Osteoblast (primary cell): ENCODE results near the gene MAPK8IP3. TPM values are rescaled to one million over a fixed set of nuclear protein-coding genes. Genes with fewer than 3 reads are reported as not detected.

Source experiments
- DNase-seq: peaks from one replicate; pipeline ENCODE4 v3.0.0; 2011; ENCODE audit warnings: low spot score, mixed read lengths; ENCODE audit not compliant: insufficient read length; ENCODE audit errors: missing footprints
- H2AFZ ChIP-seq: 2 replicates; pipeline ENCODE4 v1.6.0; 2011; ENCODE audit warnings: mild to moderate bottlenecking, low read length
- H3K27ac ChIP-seq: 2 replicates; pipeline ENCODE4 v1.5.1; 2011; ENCODE audit warnings: mild to moderate bottlenecking, low read depth, low read length, moderate library complexity
- H3K27me3 ChIP-seq: 2 replicates; pipeline ENCODE4 v1.6.0; 2012; ENCODE audit warnings: mild to moderate bottlenecking, control low read depth, inconsistent platforms, low read length, moderate library complexity; ENCODE audit not compliant: insufficient read depth
- H3K36me3 ChIP-seq: 2 replicates; pipeline ENCODE4 v1.5.1; 2011; ENCODE audit warnings: mild to moderate bottlenecking, low read length, control low read depth, moderate library complexity; ENCODE audit not compliant: insufficient read depth
- H3K4me1 ChIP-seq: 2 replicates; pipeline ENCODE4 v1.5.1; 2011; ENCODE audit warnings: mild to moderate bottlenecking, low read length, control low read depth, moderate library complexity; ENCODE audit not compliant: insufficient read depth
- H3K4me2 ChIP-seq: 2 replicates; pipeline ENCODE4 v1.6.0; 2011; ENCODE audit warnings: mild to moderate bottlenecking, low read length; ENCODE audit not compliant: insufficient read depth
- H3K4me3 ChIP-seq: fragments of 200-600 bp; sonication (generic); 3 replicates; pipeline ENCODE4 v1.5.1; 2012; ENCODE audit warnings: mild to moderate bottlenecking, low read length, inconsistent platforms; ENCODE audit not compliant: insufficient read depth
- H3K79me2 ChIP-seq: 2 replicates; pipeline ENCODE4 v1.6.0; 2012; ENCODE audit warnings: mild to moderate bottlenecking, low read length, control low read depth, inconsistent platforms; ENCODE audit not compliant: insufficient read depth
- H3K9me3 ChIP-seq: 2 replicates; pipeline ENCODE4 v1.5.1; 2011; ENCODE audit warnings: low read depth, low read length, control low read depth
- H4K20me1 ChIP-seq: 2 replicates; pipeline ENCODE4 v1.6.0; 2012; ENCODE audit warnings: mild to moderate bottlenecking, low read length, control low read depth; ENCODE audit not compliant: insufficient read depth
- CTCF ChIP-seq: IDR thresholded peaks from 2 replicates; pipeline ENCODE4 v1.5.1; 2011; ENCODE audit warnings: mild to moderate bottlenecking, low read depth, low read length, moderate library complexity; ENCODE audit errors: extremely low read depth
- small RNA-seq: library from RNA; depleted of rRNA; stranded (forward); fragments of <200 nt; gene quantifications from one replicate; pipeline ENCODE3, GENCODE V24; 2012
- total RNA-seq: library from RNA; depleted of rRNA; stranded (reverse); fragments of >200 nt; gene quantifications from 2 replicates; pipeline ENCODE4 v1.2.3, GENCODE V29; 2012

MAPK8IP3 gene
- total RNA-seq, 1 donor: 64.1 TPM

GRCh38 chr16:1819611-1820010, 113.6 kb downstream of the MAPK8IP3 start:
- Histone ChIP-seq H4K20me1 (peaks cover 11% of the 10 kb centered on the region), H3K79me2 (peaks cover 20% of the 10 kb centered on the region)

More at GRCh38 chr16:1819611-1820010, 113.6 kb downstream of the MAPK8IP3 start:
- TF ChIP-seq CTCF: no peak
- DNase-seq: no peak
- H3K4me3 ChIP-seq: no peak overlapping the region
- peaks cover 27% of the 10 kb centered on the region for H3K36me3 ChIP-seq
- H2AFZ ChIP-seq: no peak overlapping the region
- H3K4me2 ChIP-seq: no peak overlapping the region
- H3K27ac ChIP-seq: no peak overlapping the region
- no peaks in the 10 kb centered on the region for H3K27me3 ChIP-seq
- H3K9me3 ChIP-seq: no peaks in the 10 kb centered on the region
- H3K4me1 ChIP-seq: no peaks in the 10 kb centered on the region

Small RNA genes lying within 50 kb of the gene (small RNA-seq; reads per million reads assigned to genes)
- 1.0 reads per million, percentile 30 among the genes with 10 or more reads in this experiment for gene MIR3177

Other genes with a start within 250 kb of the MAPK8IP3 start
- 161 and 187 TPM in 2 replicates for gene CLCN7, start 231.2 kb upstream of the MAPK8IP3 start, total RNA-seq
- not detected in 2 replicates for gene PTX4, start 217.3 kb upstream of the MAPK8IP3 start, total RNA-seq
- gene TELO2, start 212.8 kb upstream of the MAPK8IP3 start, total RNA-seq: 12.4 and 18.1 TPM in 2 replicates
- gene TMEM204, start 172.5 kb upstream of the MAPK8IP3 start, total RNA-seq: 7.7 and 8.3 TPM in 2 replicates
- gene IFT140, start 94.1 kb upstream of the MAPK8IP3 start, total RNA-seq: 37.1 and 38.0 TPM in 2 replicates
- gene CRAMP1, start 93.8 kb upstream of the MAPK8IP3 start, total RNA-seq: 9.7 and 11.2 TPM in 2 replicates
- 22.8 and 26.2 TPM in 2 replicates for gene JPT2, start 27.9 kb upstream of the MAPK8IP3 start, total RNA-seq
- gene NME3, start 65.3 kb downstream of the MAPK8IP3 start, total RNA-seq: 49.2 and 55.4 TPM in 2 replicates
- 10.0 and 16.3 TPM in 2 replicates for gene EME2, start 66.6 kb downstream of the MAPK8IP3 start, total RNA-seq
- 40.5 and 47.1 TPM in 2 replicates for gene MRPS34, start 66.9 kb downstream of the MAPK8IP3 start, total RNA-seq
- 33.6 and 42.3 TPM in 2 replicates for gene SPSB3, start 76.4 kb downstream of the MAPK8IP3 start, total RNA-seq
- 45.4 and 56.1 TPM in 2 replicates for gene NUBP2, start 76.8 kb downstream of the MAPK8IP3 start, total RNA-seq
- not detected in 2 replicates for gene IGFALS, start 87.5 kb downstream of the MAPK8IP3 start, total RNA-seq
- 28.9 and 32.9 TPM in 2 replicates for gene HAGH, start 120.6 kb downstream of the MAPK8IP3 start, total RNA-seq
- 63.1 and 72.7 TPM in 2 replicates for gene FAHD1, start 121.0 kb downstream of the MAPK8IP3 start, total RNA-seq
- not detected in 2 replicates for gene MEIOB, start 166.0 kb downstream of the MAPK8IP3 start, total RNA-seq
- gene HS3ST6, start 212.2 kb downstream of the MAPK8IP3 start, total RNA-seq: not detected in 2 replicates
- gene MSRB1, start 237.0 kb downstream of the MAPK8IP3 start, total RNA-seq: 16.2 and 18.1 TPM in 2 replicates
- not detected in 2 replicates for gene RPL3L, start 248.5 kb downstream of the MAPK8IP3 start, total RNA-seq